Hepatocyte (in vitro differentiated cells): ENCODE measurements around the gene PRDX1.

Source experiments
- CTCF ChIP-seq: fragments of 200-600 bp; sonication (generic); IDR thresholded peaks from 2 replicates; pipeline ENCODE4 v1.5.1; 2016; ENCODE audit warnings: antibody characterized with exemption, mild to moderate bottlenecking; ENCODE audit not compliant: poor library complexity
- EZH2 ChIP-seq: fragments of 200-600 bp; sonication (generic); IDR thresholded peaks from 2 replicates; pipeline ENCODE4 v1.6.1; 2016; ENCODE audit warnings: antibody characterized with exemption, mild to moderate bottlenecking, borderline replicate concordance
- EZH2phosphoT487 ChIP-seq: fragments of 200-600 bp; sonication (generic); IDR thresholded peaks from one replicate; pipeline ENCODE4 v1.6.1; 2018; ENCODE audit warnings: antibody characterized with exemption, mild to moderate bottlenecking, low read depth, moderate library complexity; ENCODE audit not compliant: unreplicated experiment, severe bottlenecking

- no peak for TF ChIP-seq CTCF
- TF ChIP-seq EZH2, result no peak
- TF ChIP-seq EZH2phosphoT487, result no peak
Measured at GRCh38 chr1:45545553-45546310, 24.0 kb upstream of the PRDX1 start.
